ENCODE data around the gene LRP8.

DNA sequence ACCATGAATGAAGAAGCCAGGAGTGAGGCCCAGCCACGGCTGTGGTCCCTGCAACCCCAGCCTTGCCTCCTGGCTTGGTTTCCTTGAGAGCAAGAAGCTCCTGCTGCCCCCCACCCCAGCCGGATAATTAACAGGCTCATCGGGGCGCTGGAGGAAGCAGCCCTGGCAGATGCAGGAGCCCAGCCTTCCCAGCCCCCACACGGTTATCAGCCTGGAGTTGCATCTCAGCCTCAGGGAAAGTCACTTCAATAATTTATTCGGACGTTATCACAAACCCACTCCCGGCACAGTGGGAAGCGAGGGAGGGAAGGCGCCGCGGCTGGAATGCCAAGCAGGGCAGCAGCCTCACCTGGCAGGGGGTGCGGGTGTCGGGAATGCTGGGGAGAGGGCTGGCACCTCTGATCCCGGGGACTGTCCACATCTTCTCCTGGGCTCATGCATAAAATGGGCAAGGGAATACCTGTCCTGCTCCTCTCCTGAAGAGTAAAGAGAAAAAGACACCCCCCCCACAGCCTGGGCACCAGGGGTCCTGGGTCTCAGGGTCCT is 43.3 kb upstream of the LRP8 start:
- TF ChIP-seq, protein P1, sequence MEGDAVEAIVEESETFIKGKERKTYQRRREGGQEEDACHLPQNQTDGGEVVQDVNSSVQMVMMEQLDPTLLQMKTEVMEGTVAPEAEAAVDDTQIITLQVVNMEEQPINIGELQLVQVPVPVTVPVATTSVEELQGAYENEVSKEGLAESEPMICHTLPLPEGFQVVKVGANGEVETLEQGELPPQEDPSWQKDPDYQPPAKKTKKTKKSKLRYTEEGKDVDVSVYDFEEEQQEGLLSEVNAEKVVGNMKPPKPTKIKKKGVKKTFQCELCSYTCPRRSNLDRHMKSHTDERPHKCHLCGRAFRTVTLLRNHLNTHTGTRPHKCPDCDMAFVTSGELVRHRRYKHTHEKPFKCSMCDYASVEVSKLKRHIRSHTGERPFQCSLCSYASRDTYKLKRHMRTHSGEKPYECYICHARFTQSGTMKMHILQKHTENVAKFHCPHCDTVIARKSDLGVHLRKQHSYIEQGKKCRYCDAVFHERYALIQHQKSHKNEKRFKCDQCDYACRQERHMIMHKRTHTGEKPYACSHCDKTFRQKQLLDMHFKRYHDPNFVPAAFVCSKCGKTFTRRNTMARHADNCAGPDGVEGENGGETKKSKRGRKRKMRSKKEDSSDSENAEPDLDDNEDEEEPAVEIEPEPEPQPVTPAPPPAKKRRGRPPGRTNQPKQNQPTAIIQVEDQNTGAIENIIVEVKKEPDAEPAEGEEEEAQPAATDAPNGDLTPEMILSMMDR (IDR thresholded peaks at IDR 0.05) = no peak
- TF ChIP-seq POLR2A (IDR thresholded peaks at IDR 0.05) (no peak), POLR2AphosphoS5 (IDR thresholded peaks at IDR 0.05) (no peak)
